Measurements from ENCODE around the gene FABP3.

FABP3 gene

GRCh38 chr1:31368611-31369107, 4.2 kb downstream of the FABP3 start:
- TF ChIP-seq, protein P1, sequence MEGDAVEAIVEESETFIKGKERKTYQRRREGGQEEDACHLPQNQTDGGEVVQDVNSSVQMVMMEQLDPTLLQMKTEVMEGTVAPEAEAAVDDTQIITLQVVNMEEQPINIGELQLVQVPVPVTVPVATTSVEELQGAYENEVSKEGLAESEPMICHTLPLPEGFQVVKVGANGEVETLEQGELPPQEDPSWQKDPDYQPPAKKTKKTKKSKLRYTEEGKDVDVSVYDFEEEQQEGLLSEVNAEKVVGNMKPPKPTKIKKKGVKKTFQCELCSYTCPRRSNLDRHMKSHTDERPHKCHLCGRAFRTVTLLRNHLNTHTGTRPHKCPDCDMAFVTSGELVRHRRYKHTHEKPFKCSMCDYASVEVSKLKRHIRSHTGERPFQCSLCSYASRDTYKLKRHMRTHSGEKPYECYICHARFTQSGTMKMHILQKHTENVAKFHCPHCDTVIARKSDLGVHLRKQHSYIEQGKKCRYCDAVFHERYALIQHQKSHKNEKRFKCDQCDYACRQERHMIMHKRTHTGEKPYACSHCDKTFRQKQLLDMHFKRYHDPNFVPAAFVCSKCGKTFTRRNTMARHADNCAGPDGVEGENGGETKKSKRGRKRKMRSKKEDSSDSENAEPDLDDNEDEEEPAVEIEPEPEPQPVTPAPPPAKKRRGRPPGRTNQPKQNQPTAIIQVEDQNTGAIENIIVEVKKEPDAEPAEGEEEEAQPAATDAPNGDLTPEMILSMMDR (IDR thresholded peaks at IDR 0.05; ENCODE audit: control insufficient read depth, insufficient read depth, low read depth, low read length, missing control alignments) = no peak
- no peak overlapping the region for H3K4me3 ChIP-seq (ENCODE audit: control insufficient read depth, low read depth, low read length)
- DNase-seq (ENCODE audit: low read depth) = no peak

- no peak for DNase-seq (ENCODE audit: low read depth)
- no peak overlapping the region for H3K4me3 ChIP-seq (ENCODE audit: control insufficient read depth, low read depth, low read length)
- TF ChIP-seq, protein P1 (IDR thresholded peaks at IDR 0.05; ENCODE audit: control insufficient read depth, insufficient read depth, low read depth, low read length, missing control alignments) = no peak
Observed at GRCh38 chr1:31366796-31367195, 6.1 kb downstream of the FABP3 start.

- TF ChIP-seq, protein P1 (IDR thresholded peaks at IDR 0.05; ENCODE audit: control insufficient read depth, insufficient read depth, low read depth, low read length, missing control alignments) = no peak
- no peak for DNase-seq (ENCODE audit: low read depth)
- H3K4me3 ChIP-seq (ENCODE audit: control insufficient read depth, low read depth, low read length) = no peak overlapping the region
Observed at GRCh38 chr1:31364561-31365250, 8.2 kb downstream of the FABP3 start.

DNA sequence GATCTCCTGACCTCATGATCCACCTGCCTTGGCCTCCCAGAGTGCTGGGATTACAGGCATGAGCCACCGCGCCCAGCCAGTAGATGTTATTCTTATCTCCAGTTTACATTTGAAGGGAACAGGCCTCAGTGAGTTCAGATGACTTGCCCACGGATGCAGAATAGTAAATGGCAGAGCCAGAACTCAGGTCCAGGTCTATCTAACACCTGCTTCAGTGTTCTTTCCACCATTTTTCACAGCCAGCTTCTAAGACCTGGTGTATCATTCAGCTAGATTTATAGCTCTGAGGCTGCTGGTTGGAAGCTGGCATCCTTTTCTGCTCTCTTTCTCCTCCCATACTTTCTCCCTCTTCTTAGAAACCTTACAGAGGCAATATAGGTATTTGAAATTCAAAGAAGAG, 10.8 kb downstream of the FABP3 start:
- no peak for DNase-seq (ENCODE audit: low read depth)
- TF ChIP-seq, protein P1 (IDR thresholded peaks at IDR 0.05; ENCODE audit: control insufficient read depth, insufficient read depth, low read depth, low read length, missing control alignments) = no peak
- H3K4me3 ChIP-seq (ENCODE audit: control insufficient read depth, low read depth, low read length) = no peak overlapping the region

DNA sequence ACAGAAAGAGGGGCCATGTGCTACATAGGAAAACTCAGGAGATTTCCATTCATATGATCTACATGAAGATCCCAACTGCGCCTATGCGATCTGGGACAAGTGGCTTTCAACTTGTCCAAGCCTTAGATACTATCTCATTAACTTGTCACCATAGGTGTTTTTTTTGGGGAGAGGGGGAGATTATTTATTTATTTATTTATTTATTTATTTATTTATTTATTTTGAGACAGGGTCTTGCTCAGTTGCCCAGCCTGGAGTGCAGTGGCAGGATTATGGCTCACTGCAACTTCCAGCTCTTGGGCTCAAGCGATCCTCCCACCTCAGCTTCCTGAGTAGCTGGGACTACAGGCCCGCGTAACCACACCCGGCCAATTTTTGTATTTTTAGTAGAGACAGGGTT, 11.3 kb downstream of the FABP3 start:
- no peak overlapping the region for H3K4me3 ChIP-seq (ENCODE audit: control insufficient read depth, low read depth, low read length)
- DNase-seq (ENCODE audit: low read depth) = no peak
- TF ChIP-seq, protein P1 (IDR thresholded peaks at IDR 0.05; ENCODE audit: control insufficient read depth, insufficient read depth, low read depth, low read length, missing control alignments) = no peak

DNA sequence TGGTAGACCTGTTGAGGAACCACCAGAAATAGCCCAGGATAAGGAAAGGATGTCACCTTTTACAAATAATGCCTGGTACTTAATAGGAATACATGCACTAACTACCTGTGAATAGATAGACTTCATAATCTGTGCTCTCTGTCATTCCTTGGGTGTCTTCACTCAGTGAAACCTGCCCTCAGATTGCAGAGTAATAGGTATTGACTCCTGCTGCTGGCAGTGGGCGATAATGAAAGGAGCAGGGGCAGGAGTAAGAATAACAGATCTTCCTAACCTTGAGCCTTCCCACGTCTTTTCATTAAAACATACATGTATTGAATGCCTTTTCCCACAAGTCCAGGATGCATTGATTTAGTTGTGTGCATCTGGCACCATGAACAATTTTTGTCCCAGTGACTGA, 16.4 kb downstream of the FABP3 start:
- H3K4me3 ChIP-seq (ENCODE audit: control insufficient read depth, low read depth, low read length) = no peak overlapping the region
- DNase-seq (ENCODE audit: low read depth) = no peak
- TF ChIP-seq, protein P1 (IDR thresholded peaks at IDR 0.05; ENCODE audit: control insufficient read depth, insufficient read depth, low read depth, low read length, missing control alignments) = no peak

Data from AG09309 (cell line).